GM12878 (cell line): ENCODE measurements around the gene SIT1.

Experiments used
- CTCF ChIP-seq, 3 experiments: IDR thresholded peaks in 2 of 3; conservative IDR thresholded peaks in 1 of 3; 2 replicates each; pipeline ENCODE4 v1.5.1; 2011; ENCODE audit warnings: low read depth in 3 of 3, low read length in 3 of 3, mild to moderate bottlenecking in 3 of 3, control low read depth in 2 of 3, moderate library complexity in 2 of 3, inconsistent platforms in 1 of 3, mixed read lengths in 1 of 3; ENCODE audit not compliant: control insufficient read depth in 2 of 3, insufficient read depth in 1 of 3; ENCODE audit errors: extremely low read depth in 1 of 3
- E2F8 ChIP-seq: fragments of 450-650 bp; IDR thresholded peaks from 2 replicates; pipeline ENCODE4 v1.6.1; 2018; ENCODE audit warnings: mild to moderate bottlenecking, low read depth, moderate library complexity; ENCODE audit not compliant: partially characterized antibody
- HCFC1 ChIP-seq: fragments of 150-350 bp; IDR thresholded peaks from 2 replicates; pipeline ENCODE4 v1.6.1; 2014; ENCODE audit warnings: low read length
- IKZF1 ChIP-seq: fragments of 450-650 bp; conservative IDR thresholded peaks from 2 replicates; pipeline ENCODE4 v1.6.1; 2017; ENCODE audit warnings: antibody characterized with exemption, mild to moderate bottlenecking
- RAD21 ChIP-seq: IDR thresholded peaks from 2 replicates; pipeline ENCODE4 v1.6.1; 2011; ENCODE audit warnings: mild to moderate bottlenecking, low read depth, low read length, moderate library complexity; ENCODE audit not compliant: insufficient read depth

- TF ChIP-seq HCFC1: no peak; the same call in 1 of the 2 replicates
- peak; percentile 100 for TF ChIP-seq IKZF1
- no peak for TF ChIP-seq E2F8
- TF ChIP-seq CTCF (IDR thresholded peaks at IDR 0.05 in 2 of 3, conservative IDR thresholded peaks at IDR 0.05 in 1 of 3; ENCODE audit: control insufficient read depth in 2 of 3, extremely low read depth in 1 of 3, insufficient read depth in 1 of 3, low read depth in 3 of 3, low read length in 3 of 3): no peak
- no peak for TF ChIP-seq RAD21
Measured at GRCh38 chr9:35657546-35658136, 6.9 kb upstream of the SIT1 start, which contains the start of gene RMRP.
